ENCODE measurements around the gene GFAP.
A peak's percentile ranks its signal among the peaks of the same experiment; 100 is the strongest.

GFAP gene

DNA sequence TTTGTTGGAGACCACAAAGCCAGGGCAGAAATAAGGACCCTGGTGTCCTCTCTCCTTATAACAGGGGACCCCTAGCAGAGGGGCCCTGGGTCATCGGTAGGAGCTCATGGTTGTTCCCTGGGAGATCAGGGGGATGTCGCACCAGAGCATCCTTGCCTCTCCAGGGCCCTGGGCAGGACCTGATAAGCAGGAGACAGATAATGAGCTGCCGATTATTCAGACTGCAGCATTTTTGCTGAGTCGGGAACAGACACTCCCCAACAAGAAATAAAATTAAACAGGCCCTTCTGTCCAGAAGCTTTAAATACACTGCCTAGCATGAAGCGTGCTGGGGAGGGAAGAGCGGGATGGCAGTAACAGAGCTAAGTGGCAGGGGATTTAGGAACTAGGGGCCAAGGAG is 15.4 kb upstream of the GFAP start:
- DNase-seq = no peak

- DNase-seq = no peak
Measured at GRCh38 chr17:44928950-44929720, 13.8 kb upstream of the GFAP start.

DNA sequence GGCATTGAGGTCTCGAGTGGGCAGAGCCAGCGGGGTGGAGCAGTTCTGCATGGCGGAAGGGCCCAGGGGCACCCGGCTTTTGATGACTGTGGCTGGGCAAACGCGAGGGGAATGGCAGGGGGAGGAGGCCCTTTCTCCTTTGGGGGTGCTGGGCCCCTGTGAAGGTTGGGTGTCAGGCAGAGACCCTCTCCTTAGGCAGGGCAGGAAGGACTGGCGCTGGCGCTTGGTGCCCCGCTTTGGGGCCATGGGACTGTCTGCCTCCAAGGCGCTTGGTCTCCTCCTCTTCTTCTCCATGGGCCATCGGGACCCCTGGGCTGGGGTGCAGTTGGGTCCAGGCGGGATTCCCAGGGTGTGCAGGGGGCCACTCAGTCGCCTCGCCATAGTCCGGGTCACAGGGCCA is 12.8 kb upstream of the GFAP start:
- no peak for DNase-seq

DNA sequence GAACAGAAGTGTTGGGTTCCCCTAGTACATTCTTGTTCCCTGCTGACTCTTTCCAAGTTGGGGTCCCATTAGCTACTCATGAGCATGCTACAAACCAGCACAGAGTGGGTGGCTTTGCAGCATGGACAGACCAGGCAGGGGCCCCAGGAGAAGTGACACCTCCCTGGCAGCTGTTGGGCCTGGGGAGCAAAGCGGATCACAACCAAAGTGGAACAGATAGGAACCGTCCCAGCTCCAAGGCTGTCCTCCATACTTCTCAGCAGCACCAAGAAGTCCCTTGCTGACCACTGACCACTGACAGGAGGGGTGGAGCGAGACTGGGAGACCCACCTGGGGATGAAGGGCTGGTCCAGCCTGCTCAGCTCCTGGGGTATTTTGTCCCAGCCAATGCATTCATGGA is 12.4 kb upstream of the GFAP start:
- no peak for DNase-seq

- DNase-seq = no peak
Measured at GRCh38 chr17:44926821-44927525, 11.7 kb upstream of the GFAP start.

DNA sequence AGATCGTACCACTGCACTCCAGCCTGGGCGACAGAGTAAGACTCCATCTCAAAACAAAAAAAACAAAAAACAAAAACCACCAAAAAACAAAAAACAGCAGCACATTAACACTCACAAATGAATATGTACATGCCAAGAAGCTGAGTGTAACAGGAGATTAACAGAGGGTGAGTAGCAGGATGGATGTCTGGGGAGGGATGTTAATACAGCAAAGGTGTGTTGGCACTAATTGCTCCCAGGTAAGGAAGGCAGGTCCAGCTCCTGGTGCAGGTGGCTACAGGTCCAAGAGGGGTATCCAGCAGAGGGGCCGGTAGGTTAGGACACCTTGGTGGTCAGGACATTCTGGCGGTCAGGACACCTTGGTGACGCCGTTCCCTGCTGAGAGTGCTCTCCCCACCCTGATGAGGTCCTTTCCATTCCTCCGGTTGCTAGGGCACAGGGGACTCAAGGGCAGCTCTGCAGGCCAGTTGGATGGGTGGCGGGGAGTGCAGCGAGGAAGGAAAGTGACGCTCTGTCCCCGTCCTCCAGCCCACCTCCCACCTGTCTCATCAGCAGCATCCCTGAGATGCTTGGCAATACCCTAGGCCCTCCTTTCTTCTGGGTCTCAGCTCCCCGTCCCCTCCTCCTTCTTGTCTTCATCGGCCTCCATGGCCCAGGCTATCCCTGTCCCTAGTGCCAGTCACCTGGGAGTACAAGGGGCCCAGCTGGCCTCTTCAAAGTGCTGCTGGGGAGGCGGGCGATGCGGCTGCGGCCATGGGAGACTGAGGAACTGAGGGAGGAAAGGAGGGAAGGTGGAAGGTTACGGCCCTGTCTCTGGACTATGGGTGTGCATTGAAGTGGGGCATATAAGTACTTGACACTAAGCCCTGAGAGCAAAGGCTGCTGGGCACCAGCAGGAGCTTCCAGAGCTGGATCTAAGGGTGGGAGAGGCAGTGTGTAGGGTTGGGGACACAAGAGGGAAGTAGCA is 10.7 kb upstream of the GFAP start:
- no peak for DNase-seq

- no peak for DNase-seq
Measured at GRCh38 chr17:44924107-44924544, 8.8 kb upstream of the GFAP start.

GRCh38 chr17:44922746-44923470 is 7.6 kb upstream of the GFAP start:
- no peak for DNase-seq

GRCh38 chr17:44922136-44922535 is 6.8 kb upstream of the GFAP start:
- DNase-seq = no peak

DNA sequence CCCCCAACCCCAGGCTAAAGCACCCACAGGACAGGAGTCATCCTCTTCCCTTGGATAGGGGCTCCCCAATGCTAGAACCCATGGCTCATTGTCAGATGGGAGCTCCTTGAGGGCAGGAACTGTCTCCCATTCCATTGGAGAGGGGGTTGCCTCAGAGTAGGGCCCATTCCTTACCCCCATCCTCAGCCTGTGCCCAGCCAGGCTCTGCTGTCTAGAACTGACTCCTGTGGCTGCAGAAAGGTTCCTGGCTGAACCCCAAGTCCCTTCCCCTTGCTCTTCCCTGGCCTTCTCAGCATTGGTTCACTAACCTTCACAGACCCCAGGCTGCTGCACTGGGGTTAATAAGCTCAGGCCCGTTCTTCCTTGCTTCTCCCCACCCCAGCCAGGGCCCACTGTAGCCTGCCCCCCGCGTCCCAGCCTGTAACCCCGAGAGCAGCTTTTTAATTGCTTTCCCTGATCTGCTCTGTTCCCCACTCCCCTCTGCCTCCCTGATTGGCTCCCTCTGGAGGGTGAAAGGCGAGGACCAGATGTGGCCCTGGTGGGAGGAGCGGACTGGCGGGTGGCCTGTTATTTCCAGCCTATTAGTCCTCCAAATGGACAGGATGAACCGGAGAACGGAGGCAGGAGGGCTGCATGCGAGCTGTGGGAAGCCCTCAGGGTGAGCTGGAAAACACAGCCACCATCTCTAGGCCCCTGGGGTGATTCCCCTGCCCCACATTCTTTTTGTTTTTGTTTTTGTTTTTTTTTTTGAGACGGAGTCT is 6.0 kb upstream of the GFAP start:
- DNase-seq = no peak

DNA sequence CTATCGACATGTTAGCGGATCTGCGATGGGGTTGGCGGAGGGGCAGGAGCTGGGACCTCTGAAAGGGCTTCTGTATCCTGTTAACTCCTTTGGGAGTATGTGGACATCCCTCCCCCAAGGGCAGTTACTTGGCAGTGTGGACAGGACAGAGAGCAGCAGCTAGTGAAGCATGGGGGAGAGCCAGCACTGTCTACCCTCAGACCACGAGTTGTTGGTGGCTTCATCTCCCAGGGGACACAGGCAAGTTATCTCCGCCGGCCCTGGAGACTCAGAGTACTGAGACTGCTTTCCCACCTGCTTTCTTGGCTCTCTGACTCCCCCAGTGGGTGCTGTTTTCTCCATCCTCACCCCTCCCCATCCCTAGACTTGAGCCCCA is 5.3 kb upstream of the GFAP start:
- DNase-seq = no peak

- DNase-seq = peak; percentile 61
Measured at GRCh38 chr17:44919885-44920564, 4.7 kb upstream of the GFAP start.

GRCh38 chr17:44919411-44919810 is 4.1 kb upstream of the GFAP start:
- DNase-seq = no peak

DNA sequence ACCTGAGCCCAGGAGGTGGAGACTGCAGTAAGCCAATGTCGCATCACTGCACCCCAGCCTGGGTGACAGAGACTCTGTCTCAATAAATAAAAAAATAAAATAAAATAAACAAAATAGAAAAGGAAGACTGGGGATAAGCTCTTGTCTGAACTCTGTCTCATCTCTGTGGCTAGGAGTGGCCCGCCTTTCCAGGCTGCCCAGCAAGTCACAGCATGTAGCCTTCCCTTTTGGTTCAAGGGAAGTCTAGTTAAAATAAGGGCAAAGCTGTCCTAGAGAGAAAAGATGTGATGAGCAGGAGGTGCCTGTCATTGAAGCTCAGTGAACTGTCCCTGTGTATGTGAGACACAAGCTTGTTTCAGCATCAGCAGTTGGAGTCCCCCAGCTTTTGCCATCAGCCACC is 2.7 kb upstream of the GFAP start:
- DNase-seq = no peak

DNA sequence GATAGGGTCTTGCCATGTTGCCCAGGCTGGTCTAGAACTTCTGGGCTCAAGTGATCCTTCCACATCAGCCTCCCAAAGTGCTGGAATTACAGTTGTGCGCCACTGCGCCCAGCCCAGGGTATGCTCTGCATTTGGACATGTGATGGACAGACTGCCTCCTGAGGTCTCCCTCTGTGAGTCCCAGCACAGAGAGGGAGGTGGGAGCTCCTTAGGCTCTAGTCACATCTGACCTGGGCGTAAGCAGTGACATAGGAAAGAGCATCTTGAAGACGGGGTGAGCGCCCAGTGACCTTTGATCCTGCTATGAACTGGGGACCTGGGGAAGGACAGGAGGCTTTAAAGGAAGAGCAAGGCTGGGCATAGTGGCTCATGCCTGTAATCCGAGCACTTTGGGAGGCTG is 2.2 kb upstream of the GFAP start:
- DNase-seq = no peak

GRCh38 chr17:44916781-44917241 is 1.5 kb upstream of the GFAP start:
- DNase-seq = peak; percentile 25

DNA sequence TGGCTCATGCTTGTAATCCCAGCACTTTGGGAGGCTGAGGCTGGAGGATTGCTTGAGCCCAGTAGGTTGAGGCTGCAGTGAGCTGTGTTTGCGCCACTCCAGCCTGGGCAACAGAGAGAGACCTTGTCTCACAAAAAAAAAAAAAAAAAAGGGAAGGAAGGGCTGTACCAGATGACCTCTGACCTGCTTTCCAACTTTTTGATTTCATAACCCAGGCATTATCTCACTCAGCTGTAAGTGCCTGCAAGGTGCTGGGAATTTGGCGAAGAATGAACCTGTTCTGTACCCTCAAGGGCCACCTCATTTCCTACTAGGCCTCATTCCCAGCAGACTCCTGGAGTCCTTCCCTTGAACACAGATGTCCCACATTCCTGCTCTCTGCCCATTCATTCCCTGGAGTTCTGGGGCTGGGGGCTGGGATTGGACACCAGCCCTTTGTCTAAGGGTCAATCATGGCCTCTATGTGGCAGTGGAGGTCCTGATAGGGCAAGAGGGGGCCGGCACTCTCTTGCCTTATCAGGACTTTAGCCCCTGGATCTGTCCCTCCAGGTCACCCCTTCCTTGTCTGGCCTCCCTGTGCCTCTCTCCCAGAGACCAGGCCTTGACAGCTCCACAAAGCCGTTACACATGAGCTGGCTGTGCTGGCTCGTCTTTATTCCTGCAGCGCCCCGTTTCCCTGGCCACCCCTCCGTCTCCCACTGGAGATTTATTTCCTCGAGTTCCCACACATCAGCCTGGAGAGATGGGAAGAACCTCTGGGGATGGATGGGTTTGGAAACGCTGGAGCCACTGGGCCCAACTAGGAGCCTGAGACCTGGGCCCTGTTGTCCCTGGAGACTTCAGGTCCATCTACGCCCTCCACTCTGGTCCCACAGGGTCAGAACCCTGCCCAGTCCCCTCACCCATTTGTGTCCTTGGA is 821 bp upstream of the GFAP start:
- DNase-seq = no peak

DNA sequence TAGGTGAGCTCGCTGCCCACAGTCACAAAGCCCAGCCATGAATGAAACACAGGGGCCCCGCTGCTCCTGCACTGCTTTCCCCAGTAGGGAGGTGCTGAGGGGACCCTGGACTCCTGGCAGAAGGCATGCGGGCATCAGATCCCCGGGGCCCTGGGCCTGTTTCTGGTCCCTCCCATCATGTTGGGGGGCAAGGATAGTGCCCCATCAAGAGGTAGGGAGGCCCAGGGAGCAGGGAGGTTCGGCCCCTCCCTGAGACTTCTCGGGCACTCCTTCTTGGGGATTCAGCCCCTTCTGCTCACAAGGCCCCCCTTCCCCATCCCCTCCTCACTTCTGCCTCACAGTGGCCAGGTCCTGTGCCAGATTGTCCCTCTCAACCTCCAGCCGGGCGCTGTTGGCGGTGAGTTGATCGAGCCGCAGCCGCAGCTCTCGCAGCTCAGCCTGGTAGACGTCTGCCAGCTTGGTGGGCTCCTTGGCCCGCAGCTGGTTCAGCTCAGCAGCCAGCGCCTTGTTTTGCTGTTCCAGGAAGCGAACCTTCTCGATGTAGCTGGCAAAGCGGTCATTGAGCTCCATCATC is 515 bp downstream of the GFAP start:
- DNase-seq = no peak

DNA sequence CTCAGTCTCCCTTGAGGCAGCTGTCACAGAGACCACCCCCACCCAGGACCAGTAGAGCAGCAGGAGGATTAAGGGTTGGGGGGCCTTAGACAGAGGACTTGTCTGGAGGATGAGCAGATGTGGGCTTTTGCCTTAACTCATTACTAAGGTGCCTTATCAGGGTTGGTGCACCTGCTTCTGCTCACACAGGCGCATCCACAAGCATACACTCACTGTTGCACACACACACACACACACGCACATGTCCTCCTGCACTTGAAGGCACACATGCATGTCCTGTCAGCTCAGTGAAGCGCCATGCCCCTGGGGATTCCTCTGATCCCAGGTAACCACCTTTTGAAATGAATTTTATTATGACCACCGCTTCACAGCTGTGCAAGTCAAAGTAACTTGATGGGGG is 1.2 kb downstream of the GFAP start:
- DNase-seq = no peak

GRCh38 chr17:44913676-44914075 is 1.6 kb downstream of the GFAP start:
- DNase-seq = no peak

Data from NCI-H1092 (cell line).